Memory B cell (primary cell): ENCODE results near the gene GBX2.

Experiments used
- ATAC-seq: fragments of 150-1000 bp; cut with Tn5 transposase; 2 replicates; pipeline ENCODE4 v1.10.0; 2021; ENCODE audit warnings: low read depth, mild to moderate bottlenecking, moderate library complexity
- DNase-seq, 2 donors: peaks; one replicate each; pipeline ENCODE4 v3.0.0; 2022; ENCODE audit warnings: low spot score in 2 of 2
- H3K27ac Mint-ChIP-seq: one replicate; pipeline ENCODE4 v1.8.0; 2022; ENCODE audit warnings: mild to moderate bottlenecking, moderate library complexity, mixed read lengths
- H3K27me3 Mint-ChIP-seq: one replicate; pipeline ENCODE4 v1.8.0; 2022; ENCODE audit warnings: mixed read lengths
- H3K36me3 Mint-ChIP-seq: one replicate; pipeline ENCODE4 v1.8.0; 2022; ENCODE audit warnings: mild to moderate bottlenecking, mixed read lengths
- H3K4me1 Mint-ChIP-seq: one replicate; pipeline ENCODE4 v1.8.0; 2022; ENCODE audit warnings: mixed read lengths
- H3K4me3 Mint-ChIP-seq: one replicate; pipeline ENCODE4 v1.8.0; 2022; ENCODE audit warnings: mild to moderate bottlenecking, moderate library complexity, mixed read lengths
- H3K9me3 Mint-ChIP-seq: one replicate; pipeline ENCODE4 v1.8.0; 2022; ENCODE audit warnings: mixed read lengths

GBX2 gene

GRCh38 chr2:236131073-236131692 lies 37.0 kb downstream of the GBX2 start:
- H3K27me3 Mint-ChIP-seq: no peaks in the 10 kb centered on the region
- no peak overlapping the region for H3K4me3 Mint-ChIP-seq
- DNase-seq (no peak), ATAC-seq (no peak)
- H3K27ac Mint-ChIP-seq: no peak overlapping the region
- H3K4me1 Mint-ChIP-seq: no peaks in the 10 kb centered on the region
- H3K9me3 Mint-ChIP-seq: no peaks in the 10 kb centered on the region
- H3K36me3 Mint-ChIP-seq: no peaks in the 10 kb centered on the region

- no peak for DNase-seq
- Mint-ChIP-seq H3K27me3 (no peaks in the 10 kb centered on the region), H3K27ac (no peak overlapping the region), H3K4me1 (no peaks in the 10 kb centered on the region), H3K36me3 (no peaks in the 10 kb centered on the region), H3K9me3 (no peaks in the 10 kb centered on the region), H3K4me3 (no peak overlapping the region)
- no peak for ATAC-seq
Measured at GRCh38 chr2:236130349-236130998, 37.7 kb downstream of the GBX2 start.

- Mint-ChIP-seq H3K4me1 (no peaks in the 10 kb centered on the region), H3K9me3 (no peaks in the 10 kb centered on the region), H3K36me3 (no peaks in the 10 kb centered on the region), H3K27me3 (no peaks in the 10 kb centered on the region), H3K4me3 (no peak overlapping the region), H3K27ac (no peak overlapping the region)
- ATAC-seq (no peak), DNase-seq (no peak)
Measured at GRCh38 chr2:236129935-236130334, 38.3 kb downstream of the GBX2 start.

DNA sequence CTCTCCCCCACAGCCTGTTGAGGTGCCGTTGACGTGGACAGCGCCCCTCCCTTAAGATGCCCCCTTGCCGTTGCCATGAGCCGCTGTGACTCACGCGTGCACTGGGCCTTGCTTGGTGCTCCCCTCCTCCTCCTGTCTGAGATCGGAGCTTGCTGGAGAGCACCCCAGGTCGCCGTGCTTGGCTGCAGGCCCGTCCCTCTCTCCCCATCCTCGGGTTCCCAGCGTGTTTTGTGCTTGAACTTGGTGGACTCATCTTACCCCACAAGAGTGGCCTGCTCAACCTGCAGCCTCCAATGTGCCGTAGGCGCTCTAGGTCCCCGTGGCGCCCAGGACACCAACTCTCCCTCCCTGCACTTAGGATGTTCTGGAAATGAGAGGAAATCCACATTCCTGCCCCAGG lies 39.9 kb downstream of the GBX2 start:
- Mint-ChIP-seq H3K27me3 (no peaks in the 10 kb centered on the region), H3K4me3 (no peak overlapping the region), H3K27ac (no peak overlapping the region), H3K4me1 (no peaks in the 10 kb centered on the region), H3K9me3 (no peaks in the 10 kb centered on the region), H3K36me3 (no peaks in the 10 kb centered on the region)
- ATAC-seq: no peak
- no peak for DNase-seq

DNA sequence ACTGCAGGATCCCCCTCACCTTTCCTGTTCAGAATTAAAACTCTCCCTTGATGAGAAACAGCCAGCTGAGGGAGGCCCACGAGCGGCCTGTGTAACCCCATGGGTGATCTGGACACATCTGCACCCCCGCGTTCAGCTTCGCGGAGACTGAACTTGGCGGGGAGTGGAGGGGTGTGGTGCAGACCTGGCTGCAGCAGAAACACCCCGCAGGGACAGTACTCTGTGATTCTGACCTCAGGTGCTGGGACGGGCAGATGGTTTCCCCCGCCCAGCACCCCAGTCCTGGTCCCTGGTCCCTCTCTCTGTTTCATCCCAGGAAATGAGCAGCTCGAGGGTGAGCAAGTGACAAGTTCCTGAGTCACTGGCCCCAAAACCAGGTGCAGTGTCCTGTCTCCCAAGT lies 41.2 kb downstream of the GBX2 start:
- Mint-ChIP-seq H3K27ac (no peak overlapping the region), H3K27me3 (no peaks in the 10 kb centered on the region), H3K4me3 (no peak overlapping the region), H3K4me1 (no peaks in the 10 kb centered on the region), H3K9me3 (no peaks in the 10 kb centered on the region), H3K36me3 (no peaks in the 10 kb centered on the region)
- no peak for DNase-seq
- ATAC-seq: no peak

DNA sequence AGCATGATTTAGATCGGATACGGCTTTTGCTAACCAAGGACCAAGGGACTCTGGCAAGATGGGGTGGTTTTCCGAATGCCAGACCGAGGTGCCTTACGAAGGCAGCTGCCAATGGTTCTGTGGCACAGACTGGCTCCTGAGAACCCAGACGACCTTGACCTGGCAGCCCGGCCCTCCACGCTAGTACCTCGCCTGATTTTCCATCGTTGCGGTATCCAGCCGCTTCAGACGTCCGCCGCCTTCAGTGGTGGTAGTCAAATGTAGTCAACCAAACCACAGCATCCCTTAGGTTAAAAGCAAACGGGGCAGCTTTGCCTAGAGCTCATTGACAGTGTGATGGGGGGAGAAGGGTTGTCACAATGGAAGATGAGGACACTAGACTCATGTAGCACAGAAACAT lies 42.6 kb downstream of the GBX2 start:
- no peak for ATAC-seq
- Mint-ChIP-seq H3K27me3 (peaks cover 3% of the 10 kb centered on the region), H3K9me3 (no peaks in the 10 kb centered on the region), H3K4me3 (no peak overlapping the region), H3K27ac (no peak overlapping the region), H3K4me1 (no peaks in the 10 kb centered on the region), H3K36me3 (no peaks in the 10 kb centered on the region)
- DNase-seq: no peak

GRCh38 chr2:236124182-236124893 lies 43.8 kb downstream of the GBX2 start:
- Mint-ChIP-seq H3K27me3 (peaks cover 3% of the 10 kb centered on the region), H3K36me3 (no peaks in the 10 kb centered on the region), H3K9me3 (no peaks in the 10 kb centered on the region), H3K4me3 (no peak overlapping the region), H3K27ac (no peak overlapping the region), H3K4me1 (no peaks in the 10 kb centered on the region)
- no peak for DNase-seq
- ATAC-seq: no peak

DNA sequence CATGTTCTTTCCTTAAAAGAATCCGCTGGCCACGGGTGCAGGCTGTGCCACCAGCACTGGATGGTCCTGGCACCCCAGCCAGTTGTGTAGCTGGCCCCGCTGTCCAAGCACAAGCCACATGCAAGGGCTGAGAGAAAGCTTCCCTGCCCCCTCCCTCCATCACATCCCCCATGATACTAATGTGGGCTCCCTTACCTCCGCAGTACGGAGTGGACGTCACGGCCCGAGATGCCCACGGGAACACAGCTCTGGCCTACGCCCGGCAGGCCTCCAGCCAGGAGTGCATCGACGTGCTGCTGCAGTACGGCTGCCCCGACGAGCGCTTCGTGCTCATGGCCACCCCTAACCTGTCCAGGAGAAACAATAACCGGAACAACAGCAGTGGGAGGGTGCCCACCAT lies 44.5 kb downstream of the GBX2 start:
- ATAC-seq (no peak), DNase-seq (no peak)
- no peak overlapping the region for H3K4me3 Mint-ChIP-seq

GRCh38 chr2:236122236-236122635 lies 46.0 kb downstream of the GBX2 start:
- Mint-ChIP-seq H3K27me3 (peaks cover 6% of the 10 kb centered on the region), H3K36me3 (no peaks in the 10 kb centered on the region), H3K27ac (no peak overlapping the region), H3K4me1 (no peaks in the 10 kb centered on the region), H3K9me3 (peaks cover 2% of the 10 kb centered on the region), H3K4me3 (no peak overlapping the region)
- no peak for ATAC-seq
- no peak for DNase-seq

More for the DNA sequence above, 44.5 kb downstream of the GBX2 start:
- Mint-ChIP-seq H3K27ac (no peak overlapping the region), H3K36me3 (no peaks in the 10 kb centered on the region), H3K4me1 (no peaks in the 10 kb centered on the region), H3K27me3 (peaks cover 6% of the 10 kb centered on the region), H3K9me3 (peaks cover 2% of the 10 kb centered on the region)

DNA sequence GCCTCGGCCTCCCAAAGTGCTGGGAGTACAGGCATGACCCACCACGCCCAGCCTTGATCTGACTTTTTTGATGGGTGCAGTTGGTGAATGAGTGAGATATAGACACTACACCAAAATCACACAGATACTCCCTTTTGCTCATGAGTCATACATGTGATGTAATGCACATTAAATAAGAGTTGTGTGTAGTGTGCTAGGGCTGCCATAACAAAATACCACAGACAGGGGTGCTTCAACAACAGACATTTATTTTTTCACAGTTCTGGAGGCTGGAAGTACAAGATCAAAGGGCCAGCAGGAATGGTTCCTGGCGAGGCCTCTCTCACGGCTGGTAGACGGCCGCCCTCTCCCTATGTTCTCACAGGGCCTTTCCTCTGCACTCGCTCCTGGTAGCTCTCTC lies 46.6 kb downstream of the GBX2 start:
- peaks cover 7% of the 10 kb centered on the region for H3K27me3 Mint-ChIP-seq
- ATAC-seq: no peak
- no peak overlapping the region for H3K27ac Mint-ChIP-seq
- no peak for DNase-seq
- no peaks in the 10 kb centered on the region for H3K36me3 Mint-ChIP-seq
- H3K4me3 Mint-ChIP-seq: no peak overlapping the region
- H3K4me1 Mint-ChIP-seq: no peaks in the 10 kb centered on the region
- peaks cover 2% of the 10 kb centered on the region for H3K9me3 Mint-ChIP-seq

GRCh38 chr2:236120829-236121228 lies 47.4 kb downstream of the GBX2 start:
- H3K27me3 Mint-ChIP-seq: peaks cover 7% of the 10 kb centered on the region
- H3K4me1 Mint-ChIP-seq: no peaks in the 10 kb centered on the region
- H3K36me3 Mint-ChIP-seq: no peaks in the 10 kb centered on the region
- peaks cover 2% of the 10 kb centered on the region for H3K9me3 Mint-ChIP-seq
- ATAC-seq (no peak), DNase-seq (no peak)
- no peak overlapping the region for H3K4me3 Mint-ChIP-seq
- H3K27ac Mint-ChIP-seq: no peak overlapping the region

- Mint-ChIP-seq H3K9me3 (peaks cover 2% of the 10 kb centered on the region), H3K4me3 (no peak overlapping the region), H3K36me3 (no peaks in the 10 kb centered on the region), H3K4me1 (no peaks in the 10 kb centered on the region), H3K27ac (no peak overlapping the region), H3K27me3 (peaks cover 7% of the 10 kb centered on the region)
- ATAC-seq (no peak), DNase-seq (no peak)
Measured at GRCh38 chr2:236120141-236120601, 48.0 kb downstream of the GBX2 start.

- Mint-ChIP-seq H3K4me3 (no peak overlapping the region), H3K27me3 (peaks cover 7% of the 10 kb centered on the region), H3K4me1 (no peaks in the 10 kb centered on the region), H3K9me3 (peaks cover 2% of the 10 kb centered on the region), H3K36me3 (no peaks in the 10 kb centered on the region), H3K27ac (no peak overlapping the region)
- ATAC-seq (no peak), DNase-seq (no peak)
Measured at GRCh38 chr2:236119476-236119875, 48.7 kb downstream of the GBX2 start.

- Mint-ChIP-seq H3K4me1 (no peaks in the 10 kb centered on the region), H3K4me3 (no peak overlapping the region), H3K27ac (no peak overlapping the region), H3K36me3 (no peaks in the 10 kb centered on the region), H3K9me3 (peaks cover 2% of the 10 kb centered on the region), H3K27me3 (peaks cover 7% of the 10 kb centered on the region)
- DNase-seq (no peak), ATAC-seq (no peak)
Measured at GRCh38 chr2:236119003-236119402, 49.2 kb downstream of the GBX2 start.
